WTC11 (cell line): Measurements from ENCODE around the gene GOLPH3. TPM values are rescaled to one million over a fixed set of nuclear protein-coding genes. Genes with fewer than 3 reads are reported as not detected.

Experiments used
- ATAC-seq: fragments of 200-7000 bp; cut with Tn5 transposase; 2 replicates; pipeline ENCODE4 v1.10.0; 2021; ENCODE audit warnings: mild to moderate bottlenecking, moderate library complexity
- CTCF ChIA-PET: fragments of 300-600 bp; sonication (Branson Sonifier 250); formaldehyde crosslinking; loops from one replicate; lab custom pipeline; 2021; ENCODE audit warnings: antibody characterized with exemption; lab: Charles Lee
- POLR2A ChIA-PET: fragments of 350-600 bp; sonication (Branson Sonifier 250); formaldehyde crosslinking; loops from one replicate; lab custom pipeline; 2021; ENCODE audit warnings: antibody characterized with exemption; lab: Charles Lee
- DNase-seq: peaks from one replicate; pipeline ENCODE4 v3.0.0; 2021; ENCODE audit warnings: low spot score
- H3K27ac Mint-ChIP-seq: 2 replicates; pipeline ENCODE4 v1.8.0; 2021; ENCODE audit warnings: mixed read lengths
- H3K27me3 Mint-ChIP-seq: 2 replicates; pipeline ENCODE4 v1.8.0; 2021; ENCODE audit warnings: low read depth, mild to moderate bottlenecking, moderate library complexity, mixed read lengths
- H3K36me3 Mint-ChIP-seq: 2 replicates; pipeline ENCODE4 v1.8.0; 2021; ENCODE audit warnings: mixed read lengths
- H3K4me1 Mint-ChIP-seq: 2 replicates; pipeline ENCODE4 v1.8.0; 2022; ENCODE audit warnings: mixed read lengths
- H3K4me3 Mint-ChIP-seq: 2 replicates; pipeline ENCODE4 v1.8.0; 2021; ENCODE audit warnings: mild to moderate bottlenecking, moderate library complexity, mixed read lengths
- H3K9me3 Mint-ChIP-seq: 2 replicates; pipeline ENCODE4 v1.8.0; 2021; ENCODE audit warnings: mixed read lengths
- CREB1 ChIP-seq: sonication (generic); formaldehyde crosslinking; IDR thresholded peaks from 2 replicates; pipeline ENCODE4 v1.8.0; 2023; ENCODE audit warnings: mild to moderate bottlenecking, missing genetic modification reagents
- ESRRA ChIP-seq: sonication (generic); formaldehyde crosslinking; IDR thresholded peaks from 2 replicates; pipeline ENCODE4 v1.8.1; 2022; ENCODE audit warnings: mild to moderate bottlenecking, missing genetic modification reagents, borderline replicate concordance
- ETV6 ChIP-seq: sonication (generic); formaldehyde crosslinking; IDR thresholded peaks from 2 replicates; pipeline ENCODE4 v1.8.1; 2022; ENCODE audit warnings: mild to moderate bottlenecking, missing genetic modification reagents
- KAT7 ChIP-seq: sonication (generic); formaldehyde crosslinking; IDR thresholded peaks from 2 replicates; pipeline ENCODE4 v1.8.1; 2023; ENCODE audit warnings: missing genetic modification reagents, mild to moderate bottlenecking, borderline replicate concordance
- MXD4 ChIP-seq: fragments of 250-450 bp; sonication (Bioruptor Pico); IDR thresholded peaks from 2 replicates; pipeline ENCODE4 v1.8.0; 2021; ENCODE audit warnings: mild to moderate bottlenecking, moderate library complexity, borderline replicate concordance
- NR1H2 ChIP-seq: sonication (generic); formaldehyde crosslinking; IDR thresholded peaks from 2 replicates; pipeline ENCODE4 v1.9.0; 2021; ENCODE audit warnings: mild to moderate bottlenecking, moderate library complexity, missing genetic modification reagents
- TP53 ChIP-seq: sonication (generic); formaldehyde crosslinking; IDR thresholded peaks from 2 replicates; pipeline ENCODE4 v1.8.1; 2023; ENCODE audit warnings: mild to moderate bottlenecking, missing genetic modification reagents
- ZNF317 ChIP-seq: sonication (generic); formaldehyde crosslinking; IDR thresholded peaks from 2 replicates; pipeline ENCODE4 v1.8.1; 2023; ENCODE audit warnings: low read depth, mild to moderate bottlenecking, moderate library complexity, missing genetic modification reagents, borderline replicate concordance
- ZNF671 ChIP-seq: fragments of 250-450 bp; sonication (Bioruptor Pico); IDR thresholded peaks from 2 replicates; pipeline ENCODE4 v1.8.0; 2021; ENCODE audit warnings: mild to moderate bottlenecking
- total RNA-seq: library from RNA; stranded (reverse); gene quantifications from 3 replicates; pipeline ENCODE4 v1.2.3, GENCODE V29; 2021
- TF ChIP-seq, protein P1 (sequence below): sonication (generic); formaldehyde crosslinking; IDR thresholded peaks from 2 replicates; pipeline ENCODE4 v1.8.1; 2022; ENCODE audit warnings: missing genetic modification reagents, borderline replicate concordance
- TF ChIP-seq, protein P2 (sequence below): sonication (generic); formaldehyde crosslinking; IDR thresholded peaks from 2 replicates; pipeline ENCODE4 v1.8.1; 2023; ENCODE audit warnings: mild to moderate bottlenecking, missing genetic modification reagents, borderline replicate concordance
- TF ChIP-seq, protein P3 (sequence below): sonication (generic); formaldehyde crosslinking; IDR thresholded peaks from 2 replicates; pipeline ENCODE4 v1.8.1; 2023; ENCODE audit warnings: mild to moderate bottlenecking, missing genetic modification reagents
- TF ChIP-seq, protein P4 (sequence below): sonication (generic); formaldehyde crosslinking; IDR thresholded peaks from 2 replicates; pipeline ENCODE4 v1.8.1; 2022; ENCODE audit warnings: low read depth, missing genetic modification reagents, borderline replicate concordance
- TF ChIP-seq, protein P5 (sequence below): fragments of 250-450 bp; sonication (Bioruptor Pico); IDR thresholded peaks from 2 replicates; pipeline ENCODE4 v1.8.0; 2021; ENCODE audit warnings: mild to moderate bottlenecking
- TF ChIP-seq, protein P6 (sequence below): sonication (generic); formaldehyde crosslinking; IDR thresholded peaks from 2 replicates; pipeline ENCODE4 v1.8.1; 2022; ENCODE audit warnings: mild to moderate bottlenecking, missing genetic modification reagents, moderate library complexity, borderline replicate concordance
- TF ChIP-seq, protein P7 (sequence below): fragments of 250-450 bp; sonication (Bioruptor Pico); IDR thresholded peaks from 2 replicates; pipeline ENCODE4 v2.1.2; 2022; ENCODE audit warnings: mild to moderate bottlenecking, moderate library complexity

GOLPH3 gene
- total RNA-seq, 1 experiment from 2014 or later = 101 TPM

DNA sequence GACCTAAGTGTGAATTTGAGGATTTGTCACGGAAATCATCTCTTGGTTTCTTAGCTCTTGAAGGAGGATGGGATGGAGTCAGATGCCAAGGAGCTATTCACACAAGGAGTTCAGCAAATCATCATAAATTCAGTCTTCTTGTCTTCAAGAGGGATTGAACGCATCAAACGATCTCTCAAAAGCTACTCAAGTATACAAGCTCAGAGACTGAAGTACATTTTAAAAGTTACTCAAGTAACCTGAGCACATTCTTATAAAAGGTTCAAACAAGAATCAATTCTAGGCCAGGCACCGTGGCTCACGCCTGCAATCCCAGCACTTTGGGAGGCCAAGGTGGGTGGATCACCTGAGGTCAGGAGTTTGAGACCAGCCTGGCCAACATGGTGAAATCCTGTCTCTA lies 21.1 kb upstream of the GOLPH3 start:
- H3K4me1 Mint-ChIP-seq = no peaks in the 10 kb centered on the region
- no peak for ATAC-seq
- DNase-seq = no peak
- H3K36me3 Mint-ChIP-seq = 0 out of 2 replicates have a peak, but pooled peaks cover 1% of the 10 kb centered on the region
- 0 out of 2 replicates have a peak, but pooled peaks cover 2% of the 10 kb centered on the region for H3K9me3 Mint-ChIP-seq
- H3K27ac Mint-ChIP-seq = no peak overlapping the region
- H3K4me3 Mint-ChIP-seq = no peak overlapping the region
- H3K27me3 Mint-ChIP-seq = no peaks in the 10 kb centered on the region
- POLR2A ChIA-PET = no interaction called here
- CTCF ChIA-PET = no interaction called here
- TF ChIP-seq, protein P1, sequence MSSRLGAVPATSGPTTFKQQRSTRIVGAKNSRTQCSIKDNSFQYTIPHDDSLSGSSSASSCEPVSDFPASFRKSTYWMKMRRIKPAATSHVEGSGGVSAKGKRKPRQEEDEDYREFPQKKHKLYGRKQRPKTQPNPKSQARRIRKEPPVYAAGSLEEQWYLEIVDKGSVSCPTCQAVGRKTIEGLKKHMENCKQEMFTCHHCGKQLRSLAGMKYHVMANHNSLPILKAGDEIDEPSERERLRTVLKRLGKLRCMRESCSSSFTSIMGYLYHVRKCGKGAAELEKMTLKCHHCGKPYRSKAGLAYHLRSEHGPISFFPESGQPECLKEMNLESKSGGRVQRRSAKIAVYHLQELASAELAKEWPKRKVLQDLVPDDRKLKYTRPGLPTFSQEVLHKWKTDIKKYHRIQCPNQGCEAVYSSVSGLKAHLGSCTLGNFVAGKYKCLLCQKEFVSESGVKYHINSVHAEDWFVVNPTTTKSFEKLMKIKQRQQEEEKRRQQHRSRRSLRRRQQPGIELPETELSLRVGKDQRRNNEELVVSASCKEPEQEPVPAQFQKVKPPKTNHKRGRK (CRISPR knock-in tag) = no peak
- TF ChIP-seq, protein P2, sequence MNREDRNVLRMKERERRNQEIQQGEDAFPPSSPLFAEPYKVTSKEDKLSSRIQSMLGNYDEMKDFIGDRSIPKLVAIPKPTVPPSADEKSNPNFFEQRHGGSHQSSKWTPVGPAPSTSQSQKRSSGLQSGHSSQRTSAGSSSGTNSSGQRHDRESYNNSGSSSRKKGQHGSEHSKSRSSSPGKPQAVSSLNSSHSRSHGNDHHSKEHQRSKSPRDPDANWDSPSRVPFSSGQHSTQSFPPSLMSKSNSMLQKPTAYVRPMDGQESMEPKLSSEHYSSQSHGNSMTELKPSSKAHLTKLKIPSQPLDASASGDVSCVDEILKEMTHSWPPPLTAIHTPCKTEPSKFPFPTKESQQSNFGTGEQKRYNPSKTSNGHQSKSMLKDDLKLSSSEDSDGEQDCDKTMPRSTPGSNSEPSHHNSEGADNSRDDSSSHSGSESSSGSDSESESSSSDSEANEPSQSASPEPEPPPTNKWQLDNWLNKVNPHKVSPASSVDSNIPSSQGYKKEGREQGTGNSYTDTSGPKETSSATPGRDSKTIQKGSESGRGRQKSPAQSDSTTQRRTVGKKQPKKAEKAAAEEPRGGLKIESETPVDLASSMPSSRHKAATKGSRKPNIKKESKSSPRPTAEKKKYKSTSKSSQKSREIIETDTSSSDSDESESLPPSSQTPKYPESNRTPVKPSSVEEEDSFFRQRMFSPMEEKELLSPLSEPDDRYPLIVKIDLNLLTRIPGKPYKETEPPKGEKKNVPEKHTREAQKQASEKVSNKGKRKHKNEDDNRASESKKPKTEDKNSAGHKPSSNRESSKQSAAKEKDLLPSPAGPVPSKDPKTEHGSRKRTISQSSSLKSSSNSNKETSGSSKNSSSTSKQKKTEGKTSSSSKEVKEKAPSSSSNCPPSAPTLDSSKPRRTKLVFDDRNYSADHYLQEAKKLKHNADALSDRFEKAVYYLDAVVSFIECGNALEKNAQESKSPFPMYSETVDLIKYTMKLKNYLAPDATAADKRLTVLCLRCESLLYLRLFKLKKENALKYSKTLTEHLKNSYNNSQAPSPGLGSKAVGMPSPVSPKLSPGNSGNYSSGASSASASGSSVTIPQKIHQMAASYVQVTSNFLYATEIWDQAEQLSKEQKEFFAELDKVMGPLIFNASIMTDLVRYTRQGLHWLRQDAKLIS (CRISPR knock-in tag) = no peak
- TF ChIP-seq ZNF317 (CRISPR knock-in tag) (no peak), NR1H2 (no peak), ETV6 (CRISPR knock-in tag) (no peak), CREB1 (CRISPR knock-in tag) (no peak), MXD4 (no peak), ESRRA (CRISPR knock-in tag) (no peak), ZNF671 (CRISPR knock-in tag) (no peak), TP53 (CRISPR knock-in tag) (no peak), KAT7 (no peak)
- TF ChIP-seq, protein P3, sequence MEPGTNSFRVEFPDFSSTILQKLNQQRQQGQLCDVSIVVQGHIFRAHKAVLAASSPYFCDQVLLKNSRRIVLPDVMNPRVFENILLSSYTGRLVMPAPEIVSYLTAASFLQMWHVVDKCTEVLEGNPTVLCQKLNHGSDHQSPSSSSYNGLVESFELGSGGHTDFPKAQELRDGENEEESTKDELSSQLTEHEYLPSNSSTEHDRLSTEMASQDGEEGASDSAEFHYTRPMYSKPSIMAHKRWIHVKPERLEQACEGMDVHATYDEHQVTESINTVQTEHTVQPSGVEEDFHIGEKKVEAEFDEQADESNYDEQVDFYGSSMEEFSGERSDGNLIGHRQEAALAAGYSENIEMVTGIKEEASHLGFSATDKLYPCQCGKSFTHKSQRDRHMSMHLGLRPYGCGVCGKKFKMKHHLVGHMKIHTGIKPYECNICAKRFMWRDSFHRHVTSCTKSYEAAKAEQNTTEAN (CRISPR knock-in tag) = no peak
- TF ChIP-seq, protein P4, sequence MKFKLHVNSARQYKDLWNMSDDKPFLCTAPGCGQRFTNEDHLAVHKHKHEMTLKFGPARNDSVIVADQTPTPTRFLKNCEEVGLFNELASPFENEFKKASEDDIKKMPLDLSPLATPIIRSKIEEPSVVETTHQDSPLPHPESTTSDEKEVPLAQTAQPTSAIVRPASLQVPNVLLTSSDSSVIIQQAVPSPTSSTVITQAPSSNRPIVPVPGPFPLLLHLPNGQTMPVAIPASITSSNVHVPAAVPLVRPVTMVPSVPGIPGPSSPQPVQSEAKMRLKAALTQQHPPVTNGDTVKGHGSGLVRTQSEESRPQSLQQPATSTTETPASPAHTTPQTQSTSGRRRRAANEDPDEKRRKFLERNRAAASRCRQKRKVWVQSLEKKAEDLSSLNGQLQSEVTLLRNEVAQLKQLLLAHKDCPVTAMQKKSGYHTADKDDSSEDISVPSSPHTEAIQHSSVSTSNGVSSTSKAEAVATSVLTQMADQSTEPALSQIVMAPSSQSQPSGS = no peak
- TF ChIP-seq, protein P5, sequence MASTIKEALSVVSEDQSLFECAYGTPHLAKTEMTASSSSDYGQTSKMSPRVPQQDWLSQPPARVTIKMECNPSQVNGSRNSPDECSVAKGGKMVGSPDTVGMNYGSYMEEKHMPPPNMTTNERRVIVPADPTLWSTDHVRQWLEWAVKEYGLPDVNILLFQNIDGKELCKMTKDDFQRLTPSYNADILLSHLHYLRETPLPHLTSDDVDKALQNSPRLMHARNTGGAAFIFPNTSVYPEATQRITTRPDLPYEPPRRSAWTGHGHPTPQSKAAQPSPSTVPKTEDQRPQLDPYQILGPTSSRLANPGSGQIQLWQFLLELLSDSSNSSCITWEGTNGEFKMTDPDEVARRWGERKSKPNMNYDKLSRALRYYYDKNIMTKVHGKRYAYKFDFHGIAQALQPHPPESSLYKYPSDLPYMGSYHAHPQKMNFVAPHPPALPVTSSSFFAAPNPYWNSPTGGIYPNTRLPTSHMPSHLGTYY (CRISPR knock-in tag) = no peak
- TF ChIP-seq, protein P6, sequence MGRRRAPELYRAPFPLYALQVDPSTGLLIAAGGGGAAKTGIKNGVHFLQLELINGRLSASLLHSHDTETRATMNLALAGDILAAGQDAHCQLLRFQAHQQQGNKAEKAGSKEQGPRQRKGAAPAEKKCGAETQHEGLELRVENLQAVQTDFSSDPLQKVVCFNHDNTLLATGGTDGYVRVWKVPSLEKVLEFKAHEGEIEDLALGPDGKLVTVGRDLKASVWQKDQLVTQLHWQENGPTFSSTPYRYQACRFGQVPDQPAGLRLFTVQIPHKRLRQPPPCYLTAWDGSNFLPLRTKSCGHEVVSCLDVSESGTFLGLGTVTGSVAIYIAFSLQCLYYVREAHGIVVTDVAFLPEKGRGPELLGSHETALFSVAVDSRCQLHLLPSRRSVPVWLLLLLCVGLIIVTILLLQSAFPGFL (CRISPR knock-in tag) = no peak
- TF ChIP-seq, protein P7, sequence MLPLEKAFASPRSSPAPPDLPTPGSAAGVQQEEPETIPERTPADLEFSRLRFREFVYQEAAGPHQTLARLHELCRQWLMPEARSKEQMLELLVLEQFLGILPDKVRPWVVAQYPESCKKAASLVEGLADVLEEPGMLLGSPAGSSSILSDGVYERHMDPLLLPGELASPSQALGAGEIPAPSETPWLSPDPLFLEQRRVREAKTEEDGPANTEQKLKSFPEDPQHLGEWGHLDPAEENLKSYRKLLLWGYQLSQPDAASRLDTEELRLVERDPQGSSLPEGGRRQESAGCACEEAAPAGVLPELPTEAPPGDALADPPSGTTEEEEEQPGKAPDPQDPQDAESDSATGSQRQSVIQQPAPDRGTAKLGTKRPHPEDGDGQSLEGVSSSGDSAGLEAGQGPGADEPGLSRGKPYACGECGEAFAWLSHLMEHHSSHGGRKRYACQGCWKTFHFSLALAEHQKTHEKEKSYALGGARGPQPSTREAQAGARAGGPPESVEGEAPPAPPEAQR (CRISPR knock-in tag) = no peak
